Type B pancreatic cell (in vitro differentiated cells): Measurements from ENCODE around the gene ARL5B. TPM values are rescaled to one million over a fixed set of nuclear protein-coding genes. Genes with fewer than 3 reads are reported as not detected.

Source experiments
- DNase-seq: peaks from one replicate; pipeline ENCODE4 v3.0.0; 2021; ENCODE audit warnings: mixed read lengths; ENCODE audit not compliant: unreplicated experiment; ENCODE audit errors: extremely low spot score
- H3K27ac Mint-ChIP-seq: 2 replicates; pipeline ENCODE4 v1.8.0; 2021; ENCODE audit warnings: mild to moderate bottlenecking, mixed read lengths
- H3K27me3 Mint-ChIP-seq: 2 replicates; pipeline ENCODE4 v1.8.0; 2021; ENCODE audit warnings: mixed read lengths
- H3K36me3 Mint-ChIP-seq: 2 replicates; pipeline ENCODE4 v1.8.0; 2021; ENCODE audit warnings: mixed read lengths
- H3K4me1 Mint-ChIP-seq: one replicate; pipeline ENCODE4 v1.8.0; 2021; ENCODE audit warnings: mixed read lengths; ENCODE audit not compliant: unreplicated experiment
- H3K4me3 Mint-ChIP-seq: 2 replicates; pipeline ENCODE4 v1.8.0; 2021; ENCODE audit warnings: mild to moderate bottlenecking, mixed read lengths
- H3K9me3 Mint-ChIP-seq: 2 replicates; pipeline ENCODE4 v1.8.0; 2021; ENCODE audit warnings: mixed read lengths
- total RNA-seq: library from RNA; stranded (reverse); gene quantifications from 2 replicates; pipeline ENCODE4 v1.2.1, GENCODE V29; 2021; ENCODE audit warnings: low replicate concordance
- TF ChIP-seq, protein P1 (sequence below): fragments of 200-600 bp; sonication (generic); conservative IDR thresholded peaks from 2 replicates; pipeline ENCODE4 v1.5.0; 2021; ENCODE audit warnings: antibody characterized with exemption, mild to moderate bottlenecking

The ARL5B gene
- total RNA-seq, 1 donor from 2014 or later, result 38.0 TPM

DNA sequence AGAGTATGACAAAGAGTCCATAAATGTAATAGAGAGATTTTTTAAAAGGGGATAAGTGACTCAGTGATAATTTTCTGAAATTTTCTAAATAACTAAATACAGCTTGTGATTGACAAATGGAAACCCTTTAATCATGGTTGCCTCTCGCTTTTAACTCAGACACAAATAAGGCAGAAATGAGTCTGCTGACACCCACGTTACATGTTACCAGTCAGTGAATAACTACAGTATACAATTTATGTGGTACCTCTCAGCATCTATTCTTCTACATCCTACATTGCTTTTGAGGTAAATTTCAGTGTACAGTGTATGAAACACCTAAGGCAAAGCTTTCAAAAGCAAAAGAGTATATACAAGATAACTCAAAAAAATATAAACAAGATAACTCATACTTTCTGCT, 12.1 kb upstream of the ARL5B start:
- peaks cover 19% of the 10 kb centered on the region for H3K4me1 Mint-ChIP-seq
- peaks cover 4% of the 10 kb centered on the region for H3K36me3 Mint-ChIP-seq
- no peaks in the 10 kb centered on the region for H3K9me3 Mint-ChIP-seq
- no peak overlapping the region for H3K27ac Mint-ChIP-seq
- no peaks in the 10 kb centered on the region for H3K27me3 Mint-ChIP-seq
- H3K4me3 Mint-ChIP-seq, result no peak overlapping the region
- no peak for DNase-seq
- TF ChIP-seq, protein P1, sequence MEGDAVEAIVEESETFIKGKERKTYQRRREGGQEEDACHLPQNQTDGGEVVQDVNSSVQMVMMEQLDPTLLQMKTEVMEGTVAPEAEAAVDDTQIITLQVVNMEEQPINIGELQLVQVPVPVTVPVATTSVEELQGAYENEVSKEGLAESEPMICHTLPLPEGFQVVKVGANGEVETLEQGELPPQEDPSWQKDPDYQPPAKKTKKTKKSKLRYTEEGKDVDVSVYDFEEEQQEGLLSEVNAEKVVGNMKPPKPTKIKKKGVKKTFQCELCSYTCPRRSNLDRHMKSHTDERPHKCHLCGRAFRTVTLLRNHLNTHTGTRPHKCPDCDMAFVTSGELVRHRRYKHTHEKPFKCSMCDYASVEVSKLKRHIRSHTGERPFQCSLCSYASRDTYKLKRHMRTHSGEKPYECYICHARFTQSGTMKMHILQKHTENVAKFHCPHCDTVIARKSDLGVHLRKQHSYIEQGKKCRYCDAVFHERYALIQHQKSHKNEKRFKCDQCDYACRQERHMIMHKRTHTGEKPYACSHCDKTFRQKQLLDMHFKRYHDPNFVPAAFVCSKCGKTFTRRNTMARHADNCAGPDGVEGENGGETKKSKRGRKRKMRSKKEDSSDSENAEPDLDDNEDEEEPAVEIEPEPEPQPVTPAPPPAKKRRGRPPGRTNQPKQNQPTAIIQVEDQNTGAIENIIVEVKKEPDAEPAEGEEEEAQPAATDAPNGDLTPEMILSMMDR, result no peak

DNA sequence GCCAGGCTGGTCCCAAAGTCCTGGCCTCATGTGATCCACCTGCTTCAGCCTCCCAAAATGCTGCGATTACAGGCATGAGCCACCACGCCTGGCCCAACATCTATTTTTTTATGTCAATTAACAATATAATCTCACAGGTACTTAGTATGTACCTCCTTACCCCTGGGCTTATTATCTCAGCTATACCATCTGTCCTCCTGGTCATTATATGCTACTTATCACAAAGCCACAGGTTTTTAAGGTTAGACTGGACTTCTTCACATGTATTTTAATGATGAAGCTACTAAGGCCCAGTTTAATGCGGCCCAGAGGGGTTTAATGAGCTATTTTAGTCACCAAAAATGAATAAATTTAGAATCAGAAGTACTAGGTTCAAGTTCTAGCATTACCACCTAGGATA, 11.3 kb upstream of the ARL5B start:
- H3K27me3 Mint-ChIP-seq, result no peaks in the 10 kb centered on the region
- no peaks in the 10 kb centered on the region for H3K9me3 Mint-ChIP-seq
- peaks cover 4% of the 10 kb centered on the region for H3K36me3 Mint-ChIP-seq
- H3K4me3 Mint-ChIP-seq, result no peak overlapping the region
- TF ChIP-seq, protein P1, result no peak
- H3K27ac Mint-ChIP-seq, result no peak overlapping the region
- H3K4me1 Mint-ChIP-seq, result peaks cover 19% of the 10 kb centered on the region
- no peak for DNase-seq

DNA sequence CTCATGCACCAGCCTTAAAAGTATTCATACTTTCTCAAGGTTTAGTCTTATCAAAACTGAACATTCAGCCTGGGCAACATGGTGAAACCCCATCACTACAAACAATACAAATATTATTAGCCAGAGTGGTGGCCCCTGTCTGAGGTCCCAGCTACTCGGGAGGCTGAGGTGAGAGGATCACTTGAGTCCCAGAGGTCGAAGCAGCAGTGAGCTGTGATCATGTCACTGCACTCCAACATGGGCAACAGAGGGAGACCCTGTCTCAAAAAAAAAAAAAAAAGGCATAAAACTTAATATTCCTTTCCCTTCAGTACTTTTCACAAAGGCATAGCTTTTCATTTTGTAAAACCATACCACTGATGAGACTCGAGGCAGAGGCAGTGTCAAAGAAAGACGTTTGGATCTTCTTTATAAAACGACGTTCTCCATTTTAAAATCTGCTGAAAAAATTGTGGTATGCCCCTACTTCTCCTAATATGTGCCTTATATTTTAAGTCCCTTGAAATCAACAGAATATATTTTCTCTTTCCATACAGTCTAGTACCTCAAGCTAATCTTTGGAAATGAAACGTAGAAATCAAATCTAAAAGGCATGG, 9.8 kb upstream of the ARL5B start:
- H3K27ac Mint-ChIP-seq, result no peak overlapping the region

DNA sequence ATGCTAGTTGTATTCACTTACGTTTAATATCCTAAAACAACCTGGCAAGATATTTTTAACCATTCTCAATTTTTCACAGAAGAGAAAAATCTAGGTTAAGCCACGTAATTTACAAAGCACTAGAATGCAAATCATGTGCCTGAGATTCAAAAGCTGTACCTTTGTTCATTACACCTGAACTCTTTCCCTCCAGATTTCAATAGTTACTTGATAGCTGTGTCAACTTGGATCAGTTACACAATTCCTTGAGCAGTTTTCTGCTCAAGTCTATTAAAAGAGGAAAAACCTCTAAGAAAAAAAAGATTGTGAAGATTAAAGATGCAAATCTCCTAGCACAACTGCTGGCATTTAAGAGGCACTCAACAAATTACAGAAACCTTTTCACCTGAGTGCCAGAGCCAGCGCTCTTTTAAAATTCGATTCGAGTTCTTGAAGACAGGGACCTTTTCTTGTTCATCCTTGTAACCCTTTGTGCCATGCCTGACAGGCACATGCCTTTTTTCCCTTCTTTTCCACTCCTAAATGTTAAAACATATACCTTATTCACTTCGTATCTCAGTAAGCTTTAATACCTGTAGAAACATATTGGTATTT, 8.7 kb upstream of the ARL5B start:
- Mint-ChIP-seq H3K4me1 (peaks cover 17% of the 10 kb centered on the region), H3K36me3 (peaks cover 1% of the 10 kb centered on the region), H3K27ac (peak overlapping the region; percentile 94), H3K9me3 (no peaks in the 10 kb centered on the region), H3K4me3 (peak overlapping the region; percentile 98), H3K27me3 (no peaks in the 10 kb centered on the region)
- DNase-seq, result no peak
- TF ChIP-seq, protein P1, result no peak

More for the DNA sequence above, 9.8 kb upstream of the ARL5B start:
- DNase-seq, result no peak
- Mint-ChIP-seq H3K27me3 (no peaks in the 10 kb centered on the region), H3K4me3 (peak overlapping the region; percentile 98), H3K36me3 (peaks cover 4% of the 10 kb centered on the region), H3K9me3 (no peaks in the 10 kb centered on the region), H3K4me1 (peaks cover 19% of the 10 kb centered on the region)
- TF ChIP-seq, protein P1, result no peak

DNA sequence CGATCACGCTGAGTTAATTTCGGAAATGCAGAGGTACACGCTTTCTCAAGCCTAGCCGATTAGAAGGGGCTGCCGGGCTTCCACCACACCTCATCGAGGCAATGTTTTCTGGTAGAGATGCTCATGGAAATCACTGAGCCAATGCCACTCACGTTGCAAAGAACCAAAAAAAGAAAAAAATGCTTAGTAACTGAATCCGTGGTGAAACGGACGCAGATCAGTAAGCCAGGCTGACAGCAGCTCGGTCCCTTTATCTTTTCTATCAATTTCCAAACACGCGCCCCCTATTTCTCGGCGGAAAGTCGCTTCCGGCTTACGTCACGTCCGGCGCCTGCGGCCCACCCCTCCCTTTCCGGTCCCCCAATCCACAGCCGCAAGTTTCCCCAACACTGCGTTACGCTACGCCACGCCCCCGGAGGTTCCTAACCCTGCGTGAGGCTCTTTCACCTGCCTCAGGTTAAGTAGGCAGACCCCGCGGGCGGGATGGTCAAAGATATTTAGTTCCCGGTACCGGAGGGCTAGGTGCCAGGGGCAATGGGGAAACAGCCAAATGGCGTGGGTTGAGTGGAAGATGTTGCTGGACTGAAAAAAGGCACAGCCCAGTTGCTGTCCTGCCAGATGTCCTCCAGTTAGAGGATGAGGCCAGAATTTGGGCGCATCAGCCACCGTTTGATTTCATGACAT, 7.8 kb upstream of the ARL5B start, which contains the start of gene NSUN6:
Gene NSUN6, minus strand, starts transcription at position 264 of the 684 bp plus-strand sequence. CDS start 384 bp downstream, outside the sequence.
- H3K4me3 Mint-ChIP-seq, result peak within 1 kb of the TSS; percentile 98

More for the DNA sequence above, 7.8 kb upstream of the ARL5B start, which contains the start of gene NSUN6:
- TF ChIP-seq, protein P1, result no peak
- peaks cover 16% of the 10 kb centered on the region for H3K4me1 Mint-ChIP-seq
- H3K27me3 Mint-ChIP-seq, result no peaks in the 10 kb centered on the region
- H3K27ac Mint-ChIP-seq, result peak within 1 kb of the TSS; percentile 94
- peak; percentile 87 for DNase-seq
- no peaks in the 10 kb centered on the region for H3K9me3 Mint-ChIP-seq
- no peaks in the 10 kb centered on the region for H3K36me3 Mint-ChIP-seq
